CD4-positive, alpha-beta T cell treated with Interleukin-6 at 100 ng/mL for 8 hours (primary cell): ENCODE results near the gene LHFPL3.

ENCODE experiments used
- DNase-seq: peaks from one replicate; pipeline ENCODE4 v3.0.0-alpha.2; 2020; ENCODE audit warnings: mixed read lengths, low spot score

LHFPL3 gene

GRCh38 chr7:104371216-104371979, 43.0 kb downstream of the LHFPL3 start:
- DNase-seq, result no peak

- DNase-seq, result no peak
Observed at GRCh38 chr7:104371980-104372357, 43.6 kb downstream of the LHFPL3 start.

DNA sequence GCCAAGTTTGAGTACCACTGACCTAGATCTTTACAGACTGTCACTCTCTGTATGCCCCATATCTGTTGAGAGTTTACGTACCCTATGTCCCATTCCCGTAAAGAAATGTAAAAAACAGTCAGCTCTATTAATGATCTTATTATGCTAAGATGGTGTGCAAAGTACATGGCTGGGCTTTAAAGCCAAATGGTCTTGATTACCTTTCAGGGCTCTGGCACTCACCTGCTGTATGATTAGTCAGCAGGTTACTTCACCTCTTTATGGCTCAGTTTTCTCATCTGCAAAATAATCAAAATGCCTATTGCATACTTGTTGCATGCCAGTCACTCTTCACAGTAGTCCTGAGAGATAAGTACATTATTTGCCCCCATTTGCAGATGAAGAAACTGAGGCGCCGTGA, 54.2 kb downstream of the LHFPL3 start:
- DNase-seq, result no peak

GRCh38 chr7:104386943-104387342, 58.5 kb downstream of the LHFPL3 start:
- no peak for DNase-seq

DNA sequence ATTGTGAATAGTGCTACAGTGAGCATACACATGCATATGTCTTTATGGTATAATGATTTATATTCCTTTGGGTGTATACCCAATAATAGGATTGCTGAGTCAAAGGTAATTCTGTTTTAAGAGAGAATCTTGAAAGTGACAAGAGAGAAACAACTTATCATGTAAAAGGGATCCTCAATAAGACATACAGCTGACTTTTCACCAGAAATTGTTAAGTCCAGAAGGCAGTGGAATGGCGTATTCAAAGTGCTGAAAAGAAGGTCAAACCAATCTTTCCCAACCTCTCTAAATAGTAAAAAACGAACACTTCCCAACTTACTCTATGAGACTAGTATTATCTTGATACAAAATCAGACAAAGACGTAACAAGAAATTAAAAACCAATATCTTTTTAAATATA, 59.8 kb downstream of the LHFPL3 start:
- DNase-seq, result no peak

DNA sequence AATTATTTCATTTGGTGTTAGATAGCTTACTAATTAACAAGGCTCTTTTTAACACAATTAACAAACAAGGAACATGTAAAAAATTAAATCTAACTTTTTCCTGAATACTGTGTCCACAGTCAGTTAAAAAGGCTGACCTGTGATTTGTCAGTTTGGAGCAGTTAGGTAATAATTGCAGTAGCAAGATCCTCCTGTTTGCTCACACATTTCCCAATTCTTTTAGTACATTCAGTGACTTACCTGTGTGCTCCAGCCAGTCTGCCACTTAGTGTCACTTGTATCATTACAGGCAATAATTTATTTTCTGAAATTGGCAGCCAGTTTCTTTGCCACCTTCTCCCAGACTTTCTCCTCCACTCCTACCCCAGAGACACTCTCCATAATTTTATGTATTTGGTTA, 66.8 kb downstream of the LHFPL3 start:
- no peak for DNase-seq

DNA sequence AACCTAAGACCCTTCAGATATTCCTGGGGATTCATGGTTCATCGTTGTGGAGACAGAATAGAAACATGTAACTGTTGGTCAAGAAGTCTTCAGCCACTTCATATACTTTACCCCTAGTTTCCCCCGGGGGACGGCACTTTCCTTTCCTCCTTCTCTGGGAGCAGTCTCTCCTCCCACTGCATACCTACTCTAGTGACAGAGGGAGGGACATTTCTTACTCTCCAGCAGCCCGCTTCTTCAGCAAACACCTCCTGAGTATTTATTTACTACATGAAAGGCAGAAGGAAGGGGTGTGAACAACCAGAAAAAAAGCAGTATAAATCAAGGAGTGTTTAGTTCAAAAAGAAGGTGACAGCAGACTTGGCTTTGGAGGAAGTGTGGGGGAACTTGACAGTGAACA, 69.0 kb downstream of the LHFPL3 start:
- no peak for DNase-seq

DNA sequence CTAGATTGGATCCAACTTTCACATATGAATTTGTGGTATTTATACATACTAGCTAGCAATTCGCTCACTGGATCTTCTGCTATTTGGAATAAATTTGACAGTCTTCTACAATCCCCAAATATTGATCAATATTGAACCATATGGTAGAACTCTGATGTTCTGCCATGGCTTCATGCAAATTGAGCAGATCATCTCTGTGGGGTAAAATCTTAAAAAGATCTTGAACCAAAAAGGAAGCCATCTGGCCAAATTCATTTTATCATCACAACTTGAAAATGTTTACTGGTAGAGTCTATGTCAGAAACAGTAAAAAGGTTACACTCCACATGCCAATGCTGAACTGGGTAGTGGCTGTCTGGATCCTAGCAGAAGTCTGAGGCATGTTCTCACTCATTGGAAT, 80.0 kb downstream of the LHFPL3 start:
- no peak for DNase-seq

- DNase-seq, result no peak
Observed at GRCh38 chr7:104410742-104411141, 82.3 kb downstream of the LHFPL3 start.

- no peak for DNase-seq
Observed at GRCh38 chr7:104412911-104413310, 84.5 kb downstream of the LHFPL3 start.

- no peak for DNase-seq
Observed at GRCh38 chr7:104414216-104414615, 85.8 kb downstream of the LHFPL3 start.

- no peak for DNase-seq
Observed at GRCh38 chr7:104415700-104416099, 87.3 kb downstream of the LHFPL3 start.

GRCh38 chr7:104416866-104417393, 88.5 kb downstream of the LHFPL3 start:
- no peak for DNase-seq

DNA sequence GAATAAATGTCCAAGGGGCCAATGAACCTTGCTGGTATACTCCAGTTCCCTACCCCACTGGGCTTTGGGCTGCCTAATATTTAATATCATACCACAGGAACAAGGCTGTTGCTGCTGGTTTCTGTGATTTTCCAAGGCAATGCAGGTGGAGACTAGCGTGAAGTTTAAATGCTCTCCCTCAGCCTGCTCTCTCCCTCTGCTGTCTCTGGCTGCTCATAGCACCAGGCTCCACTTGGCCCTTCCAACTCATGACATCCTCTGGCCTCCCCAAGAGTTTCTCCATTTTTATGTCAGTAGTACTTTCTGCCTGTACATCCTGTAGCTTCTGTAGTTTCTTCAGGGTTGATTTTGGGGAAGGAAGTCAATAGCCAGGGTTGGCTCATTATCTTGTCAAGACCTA, 103.5 kb downstream of the LHFPL3 start:
- DNase-seq, result no peak

DNA sequence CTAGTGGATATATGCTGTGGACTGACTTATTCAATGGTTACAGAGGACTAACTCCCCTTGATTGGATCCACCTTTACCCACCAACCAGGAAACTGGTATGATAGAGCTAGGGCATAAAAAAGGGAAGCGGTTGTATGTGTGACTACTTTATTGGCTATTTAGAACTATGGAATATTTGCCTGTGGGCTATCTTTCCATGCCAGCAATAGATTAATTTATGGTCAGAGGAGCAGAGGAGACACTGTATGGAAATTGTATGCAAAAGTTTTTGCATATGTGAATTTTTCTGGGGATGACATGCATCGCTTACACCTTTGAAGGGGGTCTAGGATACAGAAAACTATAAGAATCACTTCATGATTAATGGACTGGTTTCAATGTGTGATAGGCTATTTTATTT, 105.7 kb downstream of the LHFPL3 start:
- no peak for DNase-seq

DNA sequence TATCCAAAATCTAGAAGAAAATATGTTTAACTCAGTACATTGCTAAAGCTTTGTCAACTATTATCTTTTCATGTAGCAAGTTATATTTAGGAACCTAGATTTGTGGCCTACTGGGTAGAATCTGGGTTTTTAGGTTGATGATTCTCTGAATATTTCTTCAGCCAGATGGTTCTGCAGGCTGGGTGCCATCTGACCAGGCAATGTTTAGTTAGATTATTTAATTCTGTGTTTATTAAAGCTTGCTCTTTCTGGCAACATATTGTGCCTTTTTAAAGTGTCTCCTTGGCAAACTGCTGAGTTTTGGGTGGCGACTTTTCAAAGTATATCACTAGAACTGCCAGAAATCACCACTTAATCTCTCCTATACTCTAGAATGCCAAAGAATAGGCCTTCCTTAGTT, 114.1 kb downstream of the LHFPL3 start:
- no peak for DNase-seq

- DNase-seq, result no peak
Observed at GRCh38 chr7:104444017-104444416, 115.6 kb downstream of the LHFPL3 start.

DNA sequence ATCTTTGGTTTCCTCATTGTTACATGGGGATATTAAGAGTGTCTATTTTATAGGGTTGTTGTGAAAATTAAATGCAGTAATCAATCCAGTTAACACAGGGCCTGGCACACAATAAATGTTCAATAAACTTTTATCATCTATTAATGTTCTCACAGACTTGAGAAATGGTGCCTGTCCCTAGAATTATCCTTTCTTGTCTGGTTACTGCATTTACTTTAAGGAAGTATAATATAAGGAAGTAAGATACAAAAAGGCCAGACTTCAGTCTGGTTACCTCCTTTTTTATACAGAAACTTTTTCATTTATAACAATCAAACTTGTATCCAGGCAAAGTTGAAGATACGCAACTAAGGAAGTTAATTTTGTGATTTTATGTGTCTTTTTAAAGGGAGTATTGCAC, 117.0 kb downstream of the LHFPL3 start:
- no peak for DNase-seq

DNA sequence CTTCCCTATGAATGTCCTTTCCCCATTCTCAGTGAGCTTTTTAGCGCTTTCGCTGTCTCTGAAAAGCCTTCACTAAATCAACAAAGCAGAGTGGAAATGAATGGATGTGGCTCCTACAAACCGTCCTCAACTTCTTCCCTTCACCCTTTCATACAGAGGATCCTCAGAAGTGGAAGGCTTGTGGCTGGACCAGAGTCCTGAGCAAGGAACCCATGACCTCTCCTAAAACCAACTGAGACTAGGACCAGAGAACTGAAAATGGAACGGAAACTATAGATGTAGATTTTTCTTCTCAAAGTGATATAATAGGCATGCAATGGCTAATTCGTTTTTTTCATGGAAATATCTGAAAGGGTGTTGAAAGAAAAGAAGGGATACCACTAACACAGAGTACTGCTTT, 122.5 kb downstream of the LHFPL3 start:
- no peak for DNase-seq

GRCh38 chr7:104453190-104453589, 124.8 kb downstream of the LHFPL3 start:
- DNase-seq, result no peak

- DNase-seq, result no peak
Observed at GRCh38 chr7:104458875-104459274, 130.5 kb downstream of the LHFPL3 start.

DNA sequence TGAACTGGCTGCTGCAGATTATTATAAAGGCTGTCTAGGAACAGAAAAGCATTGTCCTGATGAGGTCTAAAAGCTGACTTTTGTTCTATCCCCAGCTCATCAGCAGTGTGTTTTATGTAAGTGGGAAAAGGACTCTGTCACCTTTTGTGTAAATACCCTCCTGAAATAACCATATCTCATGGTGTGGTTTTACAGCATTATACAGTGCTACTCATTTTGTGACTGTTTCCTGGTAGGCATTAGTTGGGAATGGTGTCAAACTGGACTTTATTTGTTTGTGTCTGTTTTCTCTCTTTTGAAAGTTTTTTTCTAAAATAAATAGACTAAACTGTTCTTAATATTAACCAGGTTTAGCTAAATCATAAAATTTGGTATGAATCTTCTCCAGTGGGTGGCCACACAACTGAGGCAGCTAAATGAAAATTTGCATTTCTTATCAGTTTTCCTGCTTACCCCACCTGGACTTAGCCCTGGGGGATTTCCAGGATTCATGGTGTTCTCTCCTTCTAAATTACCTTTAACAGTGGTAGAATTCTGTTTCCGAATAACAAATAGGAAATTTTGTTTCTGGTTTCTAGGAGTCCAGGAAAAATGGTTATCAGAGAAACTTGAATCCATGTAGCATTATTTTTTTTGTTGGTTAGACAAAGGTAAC, 140.9 kb downstream of the LHFPL3 start:
- no peak for DNase-seq

DNA sequence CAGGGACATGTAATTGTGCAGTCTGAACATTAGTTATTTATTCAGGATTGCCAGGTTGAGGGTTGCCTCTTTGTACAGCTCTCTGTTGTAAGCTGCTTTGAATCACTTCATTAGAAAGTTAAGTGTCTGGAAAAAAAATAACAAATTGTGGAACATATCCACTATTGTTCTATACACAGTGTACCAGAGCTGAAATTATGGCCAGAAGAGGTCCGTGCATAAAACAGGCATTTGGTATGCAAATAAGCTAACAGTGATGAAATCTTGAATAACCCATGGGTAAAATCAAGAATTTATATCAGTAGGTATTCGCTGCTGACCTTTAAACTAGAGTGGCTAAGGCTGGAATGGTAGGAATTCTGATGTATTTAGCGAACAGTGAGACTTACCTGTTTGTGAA, 152.1 kb downstream of the LHFPL3 start:
- DNase-seq, result no peak
